DOHH2 (cell line): ENCODE measurements around the gene SON.

Experiments
- H3F3A ChIP-seq: fragments of 200-600 bp; sonication (generic), shearing (Covaris generic); 2 replicates; pipeline ENCODE4 v1.6.0; 2016; ENCODE audit warnings: antibody characterized with exemption, mild to moderate bottlenecking; ENCODE audit not compliant: control insufficient read depth, insufficient read depth
- H3K27ac ChIP-seq: fragments of 200-600 bp; sonication (generic); 2 replicates; pipeline ENCODE4 v1.5.1; 2014; ENCODE audit warnings: low read depth, mild to moderate bottlenecking, low read length, moderate library complexity
- H3K27me3 ChIP-seq: fragments of 200-600 bp; sonication (generic); 2 replicates; pipeline ENCODE4 v1.6.1; 2014; ENCODE audit warnings: mild to moderate bottlenecking, low read length, mixed read lengths; ENCODE audit not compliant: control insufficient read depth
- H3K36me3 ChIP-seq: fragments of 200-600 bp; sonication (generic); 2 replicates; pipeline ENCODE4 v1.6.1; 2014; ENCODE audit warnings: mild to moderate bottlenecking, low read length, moderate library complexity, mixed read lengths; ENCODE audit not compliant: control insufficient read depth
- H3K4me1 ChIP-seq: fragments of 200-600 bp; sonication (generic); 2 replicates; pipeline ENCODE4 v1.6.1; 2014; ENCODE audit warnings: mild to moderate bottlenecking, low read length, mixed read lengths; ENCODE audit not compliant: control insufficient read depth
- H3K4me2 ChIP-seq: fragments of 200-600 bp; sonication (generic); 2 replicates; pipeline ENCODE4 v1.6.0; 2014; ENCODE audit warnings: mild to moderate bottlenecking, low read length, moderate library complexity
- H3K4me3 ChIP-seq: fragments of 200-600 bp; sonication (generic); 2 replicates; pipeline ENCODE4 v1.5.1; 2014; ENCODE audit warnings: mild to moderate bottlenecking, low read length, mixed read lengths
- H3K79me2 ChIP-seq: fragments of 200-600 bp; sonication (generic); 2 replicates; pipeline ENCODE4 v1.6.1; 2014; ENCODE audit warnings: mild to moderate bottlenecking, low read length, mixed read lengths; ENCODE audit not compliant: control insufficient read depth
- H3K9me2 ChIP-seq: fragments of 200-600 bp; sonication (generic); replicated peaks from 2 replicates; pipeline ENCODE4 v1.6.1; 2014; ENCODE audit warnings: mild to moderate bottlenecking, low read length, mixed read lengths; ENCODE audit not compliant: control insufficient read depth
- H3K9me3 ChIP-seq: fragments of 200-600 bp; sonication (generic); 2 replicates; pipeline ENCODE4 v1.6.1; 2014; ENCODE audit warnings: antibody characterized with exemption, low read length, mixed read lengths; ENCODE audit not compliant: control insufficient read depth, insufficient read depth
- H4K20me1 ChIP-seq: fragments of 200-600 bp; sonication (generic); 2 replicates; pipeline ENCODE4 v1.6.0; 2014; ENCODE audit warnings: low read depth, mild to moderate bottlenecking, antibody characterized with exemption, low read length, moderate library complexity; ENCODE audit not compliant: control insufficient read depth, insufficient read depth
- EZH2phosphoT487 ChIP-seq: fragments of 200-600 bp; sonication (generic); IDR thresholded peaks from 2 replicates; pipeline ENCODE4 v1.6.1; 2017; ENCODE audit warnings: borderline replicate concordance, mild to moderate bottlenecking, antibody characterized with exemption, low read length, moderate library complexity, mixed read lengths
- TF ChIP-seq, protein P1 (sequence below): fragments of 200-600 bp; sonication (generic); IDR thresholded peaks from one replicate; pipeline ENCODE4 v1.5.1; 2014; ENCODE audit warnings: antibody characterized with exemption, mild to moderate bottlenecking, low read depth, low read length; ENCODE audit not compliant: poor library complexity, severe bottlenecking

SON gene

DNA sequence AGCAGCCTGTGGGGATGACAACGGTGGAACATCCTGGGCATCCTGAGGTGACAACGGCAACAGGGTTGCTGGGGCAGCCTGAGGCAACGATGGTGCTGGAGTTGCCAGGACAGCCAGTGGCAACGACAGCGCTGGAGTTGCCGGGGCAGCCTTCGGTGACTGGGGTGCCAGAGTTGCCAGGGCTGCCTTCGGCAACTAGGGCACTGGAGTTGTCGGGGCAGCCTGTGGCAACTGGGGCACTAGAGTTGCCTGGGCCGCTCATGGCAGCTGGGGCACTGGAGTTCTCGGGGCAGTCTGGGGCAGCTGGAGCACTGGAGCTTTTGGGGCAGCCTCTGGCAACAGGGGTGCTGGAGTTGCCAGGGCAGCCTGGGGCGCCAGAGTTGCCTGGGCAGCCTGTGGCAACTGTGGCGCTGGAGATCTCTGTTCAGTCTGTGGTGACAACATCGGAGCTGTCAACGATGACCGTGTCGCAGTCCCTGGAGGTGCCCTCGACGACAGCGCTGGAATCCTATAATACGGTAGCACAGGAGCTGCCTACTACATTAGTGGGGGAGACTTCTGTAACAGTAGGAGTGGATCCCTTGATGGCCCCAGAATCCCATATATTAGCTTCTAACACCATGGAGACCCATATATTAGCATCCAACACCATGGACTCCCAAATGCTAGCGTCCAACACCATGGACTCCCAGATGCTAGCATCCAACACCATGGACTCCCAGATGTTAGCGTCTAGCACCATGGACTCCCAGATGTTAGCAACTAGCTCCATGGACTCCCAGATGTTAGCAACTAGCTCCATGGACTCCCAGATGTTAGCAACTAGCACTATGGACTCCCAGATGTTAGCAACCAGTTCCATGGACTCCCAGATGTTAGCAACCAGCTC lies 8.2 kb downstream of the SON start:
- H3K4me1 ChIP-seq: no peaks in the 10 kb centered on the region; the same call in 1 of the 2 replicates
- peaks cover 38% of the 10 kb centered on the region for H4K20me1 ChIP-seq

DNA sequence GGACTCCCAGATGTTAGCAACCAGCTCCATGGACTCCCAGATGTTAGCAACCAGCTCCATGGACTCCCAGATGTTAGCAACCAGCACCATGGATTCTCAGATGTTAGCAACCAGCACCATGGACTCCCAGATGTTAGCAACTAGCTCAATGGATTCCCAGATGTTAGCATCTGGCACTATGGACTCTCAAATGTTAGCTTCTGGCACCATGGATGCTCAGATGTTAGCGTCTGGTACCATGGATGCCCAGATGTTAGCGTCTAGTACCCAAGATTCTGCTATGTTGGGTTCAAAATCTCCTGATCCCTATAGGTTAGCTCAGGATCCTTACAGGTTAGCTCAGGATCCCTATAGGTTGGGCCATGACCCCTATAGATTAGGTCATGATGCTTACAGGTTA lies 8.8 kb downstream of the SON start:
- peaks cover 41% of the 10 kb centered on the region for H4K20me1 ChIP-seq
- no peak overlapping the region for H3K27ac ChIP-seq
- no peak overlapping the region for H3K4me2 ChIP-seq
- H3F3A ChIP-seq: peaks cover 9% of the 10 kb centered on the region; the same call in 1 of the 2 replicates
- TF ChIP-seq EZH2phosphoT487: no peak
- TF ChIP-seq, protein P1, sequence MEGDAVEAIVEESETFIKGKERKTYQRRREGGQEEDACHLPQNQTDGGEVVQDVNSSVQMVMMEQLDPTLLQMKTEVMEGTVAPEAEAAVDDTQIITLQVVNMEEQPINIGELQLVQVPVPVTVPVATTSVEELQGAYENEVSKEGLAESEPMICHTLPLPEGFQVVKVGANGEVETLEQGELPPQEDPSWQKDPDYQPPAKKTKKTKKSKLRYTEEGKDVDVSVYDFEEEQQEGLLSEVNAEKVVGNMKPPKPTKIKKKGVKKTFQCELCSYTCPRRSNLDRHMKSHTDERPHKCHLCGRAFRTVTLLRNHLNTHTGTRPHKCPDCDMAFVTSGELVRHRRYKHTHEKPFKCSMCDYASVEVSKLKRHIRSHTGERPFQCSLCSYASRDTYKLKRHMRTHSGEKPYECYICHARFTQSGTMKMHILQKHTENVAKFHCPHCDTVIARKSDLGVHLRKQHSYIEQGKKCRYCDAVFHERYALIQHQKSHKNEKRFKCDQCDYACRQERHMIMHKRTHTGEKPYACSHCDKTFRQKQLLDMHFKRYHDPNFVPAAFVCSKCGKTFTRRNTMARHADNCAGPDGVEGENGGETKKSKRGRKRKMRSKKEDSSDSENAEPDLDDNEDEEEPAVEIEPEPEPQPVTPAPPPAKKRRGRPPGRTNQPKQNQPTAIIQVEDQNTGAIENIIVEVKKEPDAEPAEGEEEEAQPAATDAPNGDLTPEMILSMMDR: no peak
- peaks cover 100% of the 10 kb centered on the region for H3K79me2 ChIP-seq
- no peaks in the 10 kb centered on the region for H3K4me1 ChIP-seq
- no peaks in the 10 kb centered on the region for H3K9me2 ChIP-seq
- H3K9me3 ChIP-seq: no peaks in the 10 kb centered on the region
- peaks cover 97% of the 10 kb centered on the region for H3K36me3 ChIP-seq
- H3K4me3 ChIP-seq: no peak overlapping the region
- no peaks in the 10 kb centered on the region for H3K27me3 ChIP-seq

More for the DNA sequence above, 8.2 kb downstream of the SON start:
- no peak overlapping the region for H3K27ac ChIP-seq
- H3K27me3 ChIP-seq: no peaks in the 10 kb centered on the region
- H3F3A ChIP-seq: peaks cover 7% of the 10 kb centered on the region; the same call in 1 of the 2 replicates
- no peak overlapping the region for H3K4me2 ChIP-seq
- H3K36me3 ChIP-seq: peaks cover 97% of the 10 kb centered on the region
- TF ChIP-seq, protein P1: no peak
- TF ChIP-seq EZH2phosphoT487: no peak
- H3K79me2 ChIP-seq: peaks cover 100% of the 10 kb centered on the region
- no peaks in the 10 kb centered on the region for H3K9me3 ChIP-seq
- H3K9me2 ChIP-seq: no peaks in the 10 kb centered on the region
- H3K4me3 ChIP-seq: no peak overlapping the region

DNA sequence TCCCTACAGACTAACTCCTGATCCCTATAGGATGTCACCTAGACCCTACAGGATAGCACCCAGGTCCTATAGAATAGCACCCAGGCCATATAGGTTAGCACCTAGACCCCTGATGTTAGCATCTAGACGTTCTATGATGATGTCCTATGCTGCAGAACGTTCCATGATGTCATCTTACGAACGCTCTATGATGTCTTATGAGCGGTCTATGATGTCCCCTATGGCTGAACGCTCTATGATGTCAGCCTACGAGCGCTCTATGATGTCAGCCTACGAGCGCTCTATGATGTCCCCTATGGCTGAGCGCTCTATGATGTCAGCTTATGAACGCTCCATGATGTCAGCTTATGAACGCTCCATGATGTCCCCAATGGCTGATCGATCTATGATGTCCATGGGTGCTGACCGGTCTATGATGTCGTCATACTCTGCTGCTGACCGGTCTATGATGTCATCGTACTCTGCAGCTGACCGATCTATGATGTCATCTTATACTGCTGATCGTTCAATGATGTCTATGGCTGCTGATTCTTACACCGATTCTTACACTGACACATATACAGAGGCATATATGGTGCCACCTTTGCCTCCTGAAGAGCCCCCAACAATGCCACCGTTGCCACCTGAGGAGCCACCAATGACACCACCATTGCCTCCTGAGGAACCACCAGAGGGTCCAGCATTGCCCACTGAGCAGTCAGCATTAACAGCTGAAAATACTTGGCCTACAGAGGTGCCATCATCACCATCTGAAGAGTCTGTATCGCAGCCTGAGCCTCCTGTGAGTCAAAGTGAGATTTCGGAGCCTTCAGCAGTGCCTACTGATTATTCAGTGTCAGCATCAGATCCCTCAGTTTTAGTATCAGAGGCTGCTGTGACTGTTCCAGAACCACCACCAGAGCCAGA lies 9.5 kb downstream of the SON start:
- no peaks in the 10 kb centered on the region for H3K27me3 ChIP-seq
- TF ChIP-seq, protein P1: no peak
- TF ChIP-seq EZH2phosphoT487: no peak
- no peaks in the 10 kb centered on the region for H3K4me1 ChIP-seq
- no peak overlapping the region for H3K4me3 ChIP-seq
- H3K36me3 ChIP-seq: peaks cover 97% of the 10 kb centered on the region
- no peak overlapping the region for H3K4me2 ChIP-seq
- peaks cover 41% of the 10 kb centered on the region for H4K20me1 ChIP-seq
- H3K27ac ChIP-seq: no peak overlapping the region
- H3K79me2 ChIP-seq: peaks cover 100% of the 10 kb centered on the region
- H3K9me2 ChIP-seq: no peaks in the 10 kb centered on the region
- no peaks in the 10 kb centered on the region for H3K9me3 ChIP-seq
- H3F3A ChIP-seq: peaks cover 9% of the 10 kb centered on the region; the same call in 1 of the 2 replicates
